Bronchial epithelial cell (primary cell): ENCODE results near the gene PGC. TPM values are rescaled to one million over a fixed set of nuclear protein-coding genes. Genes with fewer than 3 reads are reported as not detected.

Experiments used
- DNase-seq: peaks from one replicate; pipeline ENCODE4 v3.0.0-alpha.2; 2010; ENCODE audit warnings: low read depth
- FAIRE-seq: peaks from 2 replicates; lab custom pipeline; 2011; peaks lifted over from hg19 to GRCh38; lab: Jason Lieb, UNC
- H3K27me3 ChIP-seq: 2 replicates; pipeline ENCODE4 v1.5.1; 2011; ENCODE audit warnings: low read length; ENCODE audit not compliant: control insufficient read depth, insufficient read depth
- H3K36me3 ChIP-seq: 2 replicates; pipeline ENCODE4 v1.5.1; 2011; ENCODE audit warnings: low read length; ENCODE audit not compliant: control insufficient read depth, insufficient read depth
- H3K4me3 ChIP-seq: 2 replicates; pipeline ENCODE4 v1.5.1; 2011; ENCODE audit warnings: mild to moderate bottlenecking, low read depth, low read length, control low read depth
- total RNA-seq: library from RNA; depleted of rRNA; stranded (reverse); fragments of >200 nt; gene quantifications from 2 replicates; pipeline ENCODE4 v1.2.1, GENCODE V29; 2014
- TF ChIP-seq, protein P1 (sequence below): IDR thresholded peaks from 2 replicates; pipeline ENCODE4 v1.5.1; 2011; ENCODE audit warnings: mild to moderate bottlenecking, moderate library complexity, low read length, control low read depth, inconsistent platforms; ENCODE audit not compliant: insufficient read depth, severe bottlenecking

PGC gene
- total RNA-seq, 1 donor from 2014 or later = not detected

DNA sequence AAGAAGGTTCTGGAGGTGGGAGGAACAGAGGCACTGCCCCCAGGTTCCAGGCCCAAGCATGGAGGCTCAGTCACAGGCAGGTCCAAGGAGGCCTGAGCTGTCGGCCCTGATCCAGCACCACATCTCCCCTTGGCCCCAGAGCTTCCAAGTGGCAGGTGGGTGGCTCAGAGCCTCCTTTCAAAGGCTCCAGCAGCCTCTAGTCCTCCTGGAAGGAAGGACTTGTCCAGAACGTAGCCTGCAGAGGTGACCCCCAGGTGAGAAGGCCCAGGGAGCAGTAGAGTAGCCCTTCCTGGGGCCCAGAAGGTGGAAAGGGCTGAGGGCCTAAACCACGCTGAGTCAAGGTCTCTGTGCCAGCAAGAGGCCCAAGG, 19.5 kb downstream of the PGC start:
- FAIRE-seq = no peak
- TF ChIP-seq, protein P1, sequence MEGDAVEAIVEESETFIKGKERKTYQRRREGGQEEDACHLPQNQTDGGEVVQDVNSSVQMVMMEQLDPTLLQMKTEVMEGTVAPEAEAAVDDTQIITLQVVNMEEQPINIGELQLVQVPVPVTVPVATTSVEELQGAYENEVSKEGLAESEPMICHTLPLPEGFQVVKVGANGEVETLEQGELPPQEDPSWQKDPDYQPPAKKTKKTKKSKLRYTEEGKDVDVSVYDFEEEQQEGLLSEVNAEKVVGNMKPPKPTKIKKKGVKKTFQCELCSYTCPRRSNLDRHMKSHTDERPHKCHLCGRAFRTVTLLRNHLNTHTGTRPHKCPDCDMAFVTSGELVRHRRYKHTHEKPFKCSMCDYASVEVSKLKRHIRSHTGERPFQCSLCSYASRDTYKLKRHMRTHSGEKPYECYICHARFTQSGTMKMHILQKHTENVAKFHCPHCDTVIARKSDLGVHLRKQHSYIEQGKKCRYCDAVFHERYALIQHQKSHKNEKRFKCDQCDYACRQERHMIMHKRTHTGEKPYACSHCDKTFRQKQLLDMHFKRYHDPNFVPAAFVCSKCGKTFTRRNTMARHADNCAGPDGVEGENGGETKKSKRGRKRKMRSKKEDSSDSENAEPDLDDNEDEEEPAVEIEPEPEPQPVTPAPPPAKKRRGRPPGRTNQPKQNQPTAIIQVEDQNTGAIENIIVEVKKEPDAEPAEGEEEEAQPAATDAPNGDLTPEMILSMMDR = no peak

DNA sequence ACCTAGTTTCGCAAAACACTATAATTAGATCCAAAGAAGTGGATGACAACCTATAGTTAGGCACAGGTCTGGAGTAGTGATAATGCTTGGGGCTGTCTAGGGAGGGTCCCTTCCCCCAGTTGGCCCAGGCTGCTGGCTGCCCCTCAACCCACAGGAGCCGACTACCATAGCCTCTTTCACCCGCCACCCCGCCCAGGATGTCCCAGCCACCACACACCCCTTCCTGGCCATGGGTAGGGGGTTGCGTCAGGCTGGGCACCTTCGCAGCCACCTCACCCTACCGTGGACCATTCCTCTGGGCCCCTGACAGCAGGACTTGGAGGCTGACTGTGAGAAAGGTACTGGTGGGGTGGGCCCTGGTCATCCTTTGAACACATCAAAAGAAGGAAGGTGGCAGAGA, 20.3 kb downstream of the PGC start:
- no peak for DNase-seq
- no peak overlapping the region for H3K4me3 ChIP-seq
- TF ChIP-seq, protein P1 = no peak
- no peak for FAIRE-seq
- H3K36me3 ChIP-seq = peaks cover 1% of the 10 kb centered on the region
- H3K27me3 ChIP-seq = no peaks in the 10 kb centered on the region

More for the DNA sequence above, 19.5 kb downstream of the PGC start:
- DNase-seq = no peak
- Histone ChIP-seq H3K4me3 (no peak overlapping the region), H3K27me3 (no peaks in the 10 kb centered on the region), H3K36me3 (peaks cover 1% of the 10 kb centered on the region)

DNA sequence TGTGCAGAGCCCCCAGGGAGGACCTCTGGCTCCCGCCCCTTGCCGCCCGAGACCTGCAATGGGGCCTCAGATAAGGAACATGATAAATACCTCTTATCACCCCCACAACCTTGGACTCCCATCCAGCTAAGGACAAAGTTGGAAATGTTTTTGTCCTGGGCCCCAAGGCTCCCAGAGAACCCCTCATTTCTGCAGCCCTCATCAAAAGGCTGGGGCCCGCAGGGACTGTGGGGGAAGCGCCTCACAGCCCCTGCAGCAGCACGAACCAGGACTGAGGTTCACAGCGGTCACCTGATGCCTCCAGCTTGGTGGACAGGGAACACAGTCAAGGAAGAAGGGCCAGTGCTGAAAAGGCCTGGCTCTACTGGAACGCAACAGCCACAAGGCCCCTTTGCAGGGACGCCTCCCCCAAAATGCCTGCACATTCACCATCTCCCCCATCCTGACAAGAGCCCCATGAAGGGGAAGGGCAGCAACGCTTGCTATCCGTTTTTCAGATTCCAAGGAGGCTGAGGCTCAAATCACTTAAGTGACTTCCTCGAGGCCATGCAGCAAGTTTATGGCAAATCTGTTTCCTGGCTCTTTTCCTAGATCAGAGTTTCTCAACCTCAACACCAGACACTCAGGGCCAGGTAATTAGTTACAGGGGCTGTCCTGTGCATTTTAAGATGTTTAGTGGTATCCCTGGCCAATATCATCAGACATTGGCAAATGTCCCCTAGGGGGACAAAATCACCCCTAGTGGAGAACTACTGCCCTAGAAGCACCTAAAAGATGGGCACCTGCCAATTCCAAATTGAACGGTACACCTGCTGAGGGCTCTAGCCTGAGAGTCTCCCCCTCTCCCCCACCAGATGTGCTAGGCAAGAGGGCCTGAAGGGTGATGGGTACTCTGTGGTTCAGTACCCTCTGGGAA, 22.4 kb downstream of the PGC start:
- Histone ChIP-seq H3K36me3 (no peaks in the 10 kb centered on the region), H3K27me3 (no peaks in the 10 kb centered on the region), H3K4me3 (no peak overlapping the region)
- TF ChIP-seq, protein P1 = peak; percentile 5
- no peak for DNase-seq
- no peak for FAIRE-seq

DNA sequence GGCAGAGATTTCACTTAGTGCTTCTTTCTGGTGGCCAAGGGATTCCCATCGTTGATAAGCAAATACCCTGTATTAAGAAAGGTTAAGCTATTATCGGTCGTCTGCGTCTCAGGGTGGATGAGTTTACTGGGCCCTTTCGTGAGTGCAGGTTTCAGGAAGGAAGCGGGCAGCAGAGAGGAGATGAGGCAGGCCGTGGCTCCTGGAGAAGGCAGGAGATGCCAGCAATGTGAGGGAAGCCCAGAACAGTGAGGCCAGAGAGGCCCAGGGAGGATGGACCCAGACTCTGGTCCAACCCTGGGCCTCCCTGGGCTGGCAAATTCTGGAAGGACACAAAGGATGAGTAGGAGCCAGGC, 23.0 kb downstream of the PGC start:
- Histone ChIP-seq H3K27me3 (no peaks in the 10 kb centered on the region), H3K4me3 (no peak overlapping the region), H3K36me3 (no peaks in the 10 kb centered on the region)
- no peak for DNase-seq
- TF ChIP-seq, protein P1 = no peak
- FAIRE-seq = no peak

DNA sequence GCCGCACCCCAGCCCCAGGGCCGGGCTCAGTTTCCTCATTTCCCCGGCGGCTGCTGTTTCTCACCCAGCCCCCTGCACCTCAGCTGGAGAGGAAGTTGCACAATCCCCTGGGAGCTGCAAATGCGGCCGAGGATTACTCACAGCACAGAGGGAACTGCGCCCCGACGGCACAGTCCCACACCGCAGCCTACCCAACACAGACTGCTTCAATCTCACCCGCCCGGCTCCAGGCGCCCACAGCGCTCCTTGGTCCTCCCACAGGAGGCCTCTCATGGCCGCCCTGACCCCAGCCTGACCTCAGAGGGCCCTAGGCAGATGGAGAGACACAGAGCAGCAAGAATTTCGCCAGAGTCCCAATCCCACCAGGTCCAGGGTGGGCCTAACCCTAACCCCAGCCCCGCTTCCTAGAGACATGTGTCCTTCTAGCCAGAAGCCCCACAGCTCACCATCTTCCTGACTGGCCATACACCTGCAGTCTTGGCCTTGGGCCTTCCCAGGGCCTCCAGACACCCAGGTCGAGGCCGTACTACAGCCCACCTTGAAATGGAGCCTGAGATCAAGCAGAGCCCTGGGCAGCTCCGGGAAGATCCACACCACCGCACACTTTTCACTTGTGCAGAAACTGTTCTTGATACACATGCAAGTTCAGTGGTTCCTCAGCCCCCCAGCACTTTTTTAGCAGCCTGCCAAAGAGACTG, 23.5 kb downstream of the PGC start:
- FAIRE-seq (no peak), DNase-seq (peak; percentile 83)
- Histone ChIP-seq H3K27me3 (no peaks in the 10 kb centered on the region), H3K36me3 (no peaks in the 10 kb centered on the region), H3K4me3 (no peak overlapping the region)
- TF ChIP-seq, protein P1 = peak; percentile 10
